Measurements from ENCODE around the gene PHF23. TPM values are rescaled to one million over a fixed set of nuclear protein-coding genes. Genes with fewer than 3 reads are reported as not detected.

The PHF23 gene
- total and polyA plus RNA-seq, 12 donors, result 16.1 to 25.0 (median 22.6) TPM

DNA sequence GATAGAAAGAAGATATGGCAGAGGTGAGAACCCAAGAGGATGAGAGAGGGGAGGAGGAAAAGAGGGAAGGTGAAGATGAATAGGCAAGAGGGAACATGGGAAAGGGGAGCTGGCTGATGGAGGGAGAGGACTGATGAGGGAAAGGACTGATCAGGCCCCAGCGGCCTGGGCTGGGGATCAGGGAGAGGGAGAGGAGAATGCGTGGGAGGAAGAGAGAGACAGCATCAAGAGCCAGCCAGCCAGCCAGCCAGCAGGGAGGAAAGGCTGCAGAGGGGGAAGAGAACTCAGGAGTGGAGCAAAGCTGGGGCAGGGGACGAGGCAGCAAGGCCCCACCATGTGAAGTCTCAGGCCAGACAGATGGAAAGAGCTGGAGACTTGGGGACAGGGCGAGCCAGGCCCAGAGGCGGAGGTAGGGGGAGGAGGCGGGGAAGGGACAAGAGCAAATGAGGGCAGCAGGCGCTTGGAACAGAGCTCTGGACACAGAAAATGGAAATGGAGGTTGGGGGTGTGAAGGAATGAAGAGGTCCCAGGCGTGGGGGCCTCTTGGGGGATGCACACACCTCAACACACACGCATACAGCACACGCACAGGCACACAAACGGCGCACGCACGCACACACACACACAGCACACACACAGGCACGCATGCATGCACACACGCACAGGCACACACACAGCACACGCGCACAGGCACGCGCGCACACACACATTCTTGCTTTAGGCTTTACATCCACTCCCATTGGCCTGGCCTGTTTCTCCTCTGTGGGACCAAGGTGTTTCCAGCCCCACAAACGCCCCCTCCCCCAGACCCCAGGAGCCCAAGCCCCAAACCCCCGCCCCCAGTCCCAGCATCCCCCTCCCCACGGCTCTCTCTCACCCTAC lies 31.9 kb downstream of the PHF23 start:
- ATAC-seq (peak in 2 of 8 donors; percentile 10 to 15), DNase-seq (no peak)
- Histone ChIP-seq H3K27ac (peak overlapping the region in 5 of 10 donors; percentile 6 to 58 (median 35)), H3K27me3 (no peaks in the 10 kb centered on the region), H3K4me1 (peaks cover 0 to 24% (median 10%) of the 10 kb centered on the region in 9 donors), H3K9me3 (no peaks in the 10 kb centered on the region), H3K4me3 (peak overlapping the region in 1 of 10 donors; percentile 11), H3K36me3 (peaks cover 0 to 16% (median 9%) of the 10 kb centered on the region in 9 donors)
- TF ChIP-seq, protein P1, sequence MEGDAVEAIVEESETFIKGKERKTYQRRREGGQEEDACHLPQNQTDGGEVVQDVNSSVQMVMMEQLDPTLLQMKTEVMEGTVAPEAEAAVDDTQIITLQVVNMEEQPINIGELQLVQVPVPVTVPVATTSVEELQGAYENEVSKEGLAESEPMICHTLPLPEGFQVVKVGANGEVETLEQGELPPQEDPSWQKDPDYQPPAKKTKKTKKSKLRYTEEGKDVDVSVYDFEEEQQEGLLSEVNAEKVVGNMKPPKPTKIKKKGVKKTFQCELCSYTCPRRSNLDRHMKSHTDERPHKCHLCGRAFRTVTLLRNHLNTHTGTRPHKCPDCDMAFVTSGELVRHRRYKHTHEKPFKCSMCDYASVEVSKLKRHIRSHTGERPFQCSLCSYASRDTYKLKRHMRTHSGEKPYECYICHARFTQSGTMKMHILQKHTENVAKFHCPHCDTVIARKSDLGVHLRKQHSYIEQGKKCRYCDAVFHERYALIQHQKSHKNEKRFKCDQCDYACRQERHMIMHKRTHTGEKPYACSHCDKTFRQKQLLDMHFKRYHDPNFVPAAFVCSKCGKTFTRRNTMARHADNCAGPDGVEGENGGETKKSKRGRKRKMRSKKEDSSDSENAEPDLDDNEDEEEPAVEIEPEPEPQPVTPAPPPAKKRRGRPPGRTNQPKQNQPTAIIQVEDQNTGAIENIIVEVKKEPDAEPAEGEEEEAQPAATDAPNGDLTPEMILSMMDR (IDR thresholded peaks at IDR 0.05), result no peak
- intact Hi-C loops (cut with DNase I), result no loop called here
- 68 to 78% methylated on average over 23 to 24 of the region's 24 CpGs for WGBS, 2 donors

DNA sequence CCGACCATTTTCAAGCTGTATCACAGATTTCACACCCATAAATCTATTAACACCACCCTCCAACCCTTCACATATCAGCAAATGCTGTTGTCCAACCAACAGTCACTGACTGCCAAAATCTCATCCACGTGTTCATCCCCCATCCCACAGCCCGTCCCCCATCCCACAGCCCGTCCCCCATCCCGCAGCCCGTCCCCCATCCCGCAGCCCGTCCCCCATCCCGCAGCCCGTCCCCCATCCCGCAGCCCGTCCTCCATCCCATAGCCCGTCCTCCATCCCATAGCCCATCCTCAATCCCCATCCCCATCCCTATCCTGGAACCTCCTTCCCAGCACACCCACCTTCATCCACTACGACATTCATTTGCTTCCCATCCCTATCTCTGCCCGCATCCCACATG lies 33.7 kb downstream of the PHF23 start:
- H3K27me3 ChIP-seq, result no peaks in the 10 kb centered on the region
- TF ChIP-seq, protein P1 (IDR thresholded peaks at IDR 0.05), result no peak
- H3K27ac ChIP-seq, result peak overlapping the region in 9 of 10 donors; percentile 44 to 86 (median 70)
- intact Hi-C loops (cut with DNase I), result no loop called here
- no peak for DNase-seq
- WGBS, 2 donors, result 49 to 52% methylated on average over 15 of the region's 15 CpGs
- H3K4me1 ChIP-seq, result peaks cover 0 to 16% (median 5%) of the 10 kb centered on the region in 9 donors
- H3K36me3 ChIP-seq, result peaks cover 0 to 34% (median 13%) of the 10 kb centered on the region in 9 donors
- H3K4me3 ChIP-seq, result peak overlapping the region; percentile 53 to 72 (median 59)
- no peaks in the 10 kb centered on the region for H3K9me3 ChIP-seq
- ATAC-seq, result no peak

DNA sequence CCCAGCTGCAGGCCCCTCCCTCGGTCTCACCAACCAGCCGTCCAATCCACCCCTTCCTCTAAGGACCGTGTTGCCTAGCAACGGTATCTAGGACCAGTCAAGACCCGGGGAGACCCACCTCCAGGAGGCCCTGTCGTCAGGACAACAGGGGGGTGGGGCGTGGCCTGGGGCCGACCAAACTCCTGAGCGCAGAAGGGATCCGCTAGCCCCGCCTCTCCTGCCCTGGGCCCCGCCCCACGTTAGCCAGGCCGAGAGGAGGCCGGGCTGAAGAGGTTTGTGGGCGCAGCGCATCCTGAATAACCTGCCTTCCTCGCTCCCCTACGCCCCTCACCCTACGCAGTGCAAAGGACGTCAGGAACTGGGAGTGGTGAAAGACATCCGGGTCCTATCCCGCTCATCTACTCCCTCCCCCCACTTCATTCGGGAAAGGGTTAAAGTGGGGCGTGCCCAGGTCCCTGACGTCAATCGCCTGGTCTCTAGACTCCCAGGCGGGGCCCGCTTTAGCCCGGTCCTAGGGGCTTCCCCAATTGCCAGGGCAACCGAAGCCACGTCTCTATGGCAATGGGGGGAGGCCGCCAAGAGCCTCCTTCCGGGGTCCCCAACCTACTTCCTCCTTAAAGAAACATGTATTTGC lies 34.3 kb downstream of the PHF23 start:
- intact Hi-C loops (cut with DNase I), result no loop called here
- ATAC-seq (peak; percentile 87 to 94 (median 90)), DNase-seq (peak; percentile 90)
- 0 to 1% methylated on average over 34 of the region's 34 CpGs for WGBS, 2 donors
- H3K9me3 ChIP-seq, result no peaks in the 10 kb centered on the region
- H3K4me1 ChIP-seq, result peaks cover 0 to 16% (median 5%) of the 10 kb centered on the region in 9 donors
- H3K36me3 ChIP-seq, result peaks cover 0 to 39% (median 13%) of the 10 kb centered on the region in 9 donors
- H3K27ac ChIP-seq, result peak overlapping the region in 9 of 10 donors; percentile 44 to 86 (median 70)
- TF ChIP-seq, protein P1 (IDR thresholded peaks at IDR 0.05), result no peak
- peak overlapping the region; percentile 53 to 72 (median 59) for H3K4me3 ChIP-seq
- no peaks in the 10 kb centered on the region for H3K27me3 ChIP-seq

DNA sequence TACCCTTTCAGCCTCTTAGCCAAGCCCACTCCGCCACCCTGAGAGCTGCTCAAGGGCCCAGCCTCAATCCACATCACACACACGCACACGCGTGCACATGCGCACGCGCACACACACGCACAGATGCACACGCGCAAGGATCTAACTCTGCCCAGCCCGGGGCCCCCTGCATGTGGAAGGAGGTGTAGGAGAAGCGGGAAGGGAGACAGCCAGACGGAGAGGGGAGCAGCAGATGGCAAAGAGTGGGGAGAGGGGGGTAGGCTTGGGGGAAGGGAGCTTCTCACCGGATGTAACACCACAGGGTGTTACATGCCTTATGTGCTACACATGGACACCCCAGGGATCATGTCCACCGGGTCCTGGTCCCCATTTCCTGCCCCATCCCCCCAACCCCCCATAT lies 34.9 kb downstream of the PHF23 start:
- DNase-seq, result no peak
- Histone ChIP-seq H3K36me3 (peaks cover 0 to 41% (median 13%) of the 10 kb centered on the region in 9 donors), H3K4me1 (peaks cover 0 to 16% (median 5%) of the 10 kb centered on the region in 9 donors), H3K27ac (peak overlapping the region in 6 of 10 donors; percentile 57 to 86 (median 76)), H3K27me3 (no peaks in the 10 kb centered on the region), H3K9me3 (no peaks in the 10 kb centered on the region), H3K4me3 (peak overlapping the region in 9 of 10 donors; percentile 53 to 72 (median 60))
- ATAC-seq, result peak in 4 of 8 donors; percentile 0 to 18 (median 12)
- 79 to 81% methylated on average over 15 of the region's 15 CpGs for WGBS, 2 donors
- TF ChIP-seq, protein P1 (IDR thresholded peaks at IDR 0.05), result no peak
- intact Hi-C loops (cut with DNase I), result no loop called here

Data from heart right ventricle (tissue), 16 donors.